ENCODE measurements around the gene MTUS2.

- TF ChIP-seq CTCF (IDR thresholded peaks at IDR 0.05) (no peak), EP300 (IDR thresholded peaks at IDR 0.05) (no peak)
These were observed 625.9 kb downstream of the MTUS2 start for GRCh38 chr13:29446016-29446415.

Measured in stomach (tissue), 4 donors.